Measurements from ENCODE around the gene CACFD1.
A peak's percentile ranks its signal among the peaks of the same experiment; 100 is the strongest.
"Not testable (repeated sequence)": the region's sequence is repeated elsewhere in the genome, so short reads cannot be mapped to it uniquely, and the experiment has no call there.

Gene CACFD1

GRCh38 chr9:133441571-133441970, 18.2 kb upstream of the CACFD1 start:
- DNase-seq, result no peak

GRCh38 chr9:133443248-133443647, 16.5 kb upstream of the CACFD1 start:
- no peak for DNase-seq

DNA sequence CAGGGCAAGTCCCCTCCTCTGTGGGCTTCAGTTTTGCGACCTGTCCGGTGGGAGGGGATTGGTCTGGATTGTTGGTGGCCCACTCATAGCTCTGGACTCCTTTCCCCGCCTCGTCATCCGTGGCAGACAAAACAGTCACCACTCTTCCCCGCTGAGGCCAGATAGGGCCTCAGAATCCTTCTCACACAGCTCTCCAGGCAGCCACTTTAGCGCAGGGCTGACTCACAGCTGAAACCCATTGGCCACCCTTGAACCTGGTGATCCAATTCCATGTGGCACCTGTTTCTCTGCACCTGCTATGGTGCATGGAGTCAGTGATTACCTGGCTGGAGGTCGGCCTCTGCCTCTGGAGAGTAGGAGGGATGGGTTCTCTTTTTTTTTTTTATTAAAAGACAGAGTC, 15.8 kb upstream of the CACFD1 start:
- no peak for DNase-seq

DNA sequence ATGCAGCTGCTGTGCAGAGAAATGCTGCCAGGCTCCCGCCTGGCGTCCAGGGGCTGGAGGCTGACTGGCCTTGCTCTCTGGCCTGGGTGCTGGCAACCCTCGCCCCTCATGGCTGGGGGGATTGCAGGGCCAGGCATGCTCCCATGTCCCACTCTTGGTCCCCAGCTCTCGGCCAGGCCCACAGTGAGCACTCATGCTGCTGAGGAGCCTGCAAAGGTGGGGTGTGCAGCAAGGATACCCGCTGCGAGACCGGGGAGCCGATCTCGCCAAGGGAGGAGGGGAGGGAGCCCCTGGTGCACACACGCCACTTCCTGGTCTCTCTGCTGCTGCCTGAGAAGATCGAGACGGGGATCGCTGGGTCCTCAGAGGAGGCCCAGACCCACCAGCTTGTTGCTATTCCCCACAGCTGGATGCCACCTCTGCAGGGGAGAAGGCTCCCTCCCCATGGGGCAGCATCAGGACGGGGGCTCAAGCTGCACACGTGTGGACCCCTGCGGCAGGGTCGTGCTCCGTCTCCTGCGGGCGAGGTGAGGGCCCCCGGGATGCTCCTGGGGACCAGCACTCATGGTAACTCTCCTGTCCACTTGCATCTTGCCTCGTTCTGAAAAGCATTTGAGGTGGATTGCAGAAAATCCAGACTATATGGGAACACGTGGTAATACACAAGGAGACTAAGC, 14.3 kb upstream of the CACFD1 start:
- DNase-seq, result no peak

GRCh38 chr9:133448487-133448972, 11.2 kb upstream of the CACFD1 start:
- no peak for DNase-seq

GRCh38 chr9:133449760-133450159, 10.0 kb upstream of the CACFD1 start:
- no peak for DNase-seq

DNA sequence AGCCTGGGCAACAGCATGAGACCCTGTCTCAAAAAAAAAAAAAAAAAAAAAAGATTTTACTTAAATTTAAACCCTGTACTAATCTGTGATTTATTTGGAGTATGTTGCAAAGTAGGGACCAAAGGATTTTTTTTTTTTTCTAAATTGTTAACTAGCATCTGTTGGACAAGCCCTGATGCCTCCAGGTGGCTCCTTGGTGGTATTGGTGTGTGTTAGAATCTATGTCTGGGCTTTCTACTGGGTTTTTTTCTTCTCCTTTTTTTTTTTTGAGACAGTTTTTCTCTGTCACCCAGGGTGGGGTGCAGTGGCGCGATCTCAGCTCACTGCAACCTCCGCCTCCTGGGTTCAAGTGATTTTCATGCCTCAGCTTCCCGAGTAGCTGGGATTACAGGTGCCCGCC, 7.9 kb upstream of the CACFD1 start:
- not testable (repeated sequence) for DNase-seq

DNA sequence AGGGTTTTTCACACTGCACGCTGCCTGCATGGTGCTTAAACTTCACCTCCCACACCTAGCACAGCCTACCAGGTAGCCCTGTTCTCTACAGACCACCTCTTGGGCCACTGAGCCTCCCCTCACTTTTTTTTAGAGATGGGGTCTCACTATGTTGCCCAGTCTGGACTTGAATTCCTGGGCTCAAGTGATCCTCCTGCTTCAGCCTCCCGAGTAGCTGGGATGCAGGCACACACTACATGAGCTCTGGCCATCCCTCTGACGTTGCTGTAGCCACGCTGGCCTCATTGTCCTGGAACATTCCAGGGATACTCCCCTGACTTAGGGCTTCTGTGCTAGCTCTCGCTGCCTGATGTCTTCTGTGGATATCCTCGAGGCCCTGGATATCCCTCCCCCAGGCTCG, 7.2 kb upstream of the CACFD1 start:
- DNase-seq, result no peak

- DNase-seq, result no peak
Measured at GRCh38 chr9:133453651-133454050, 6.1 kb upstream of the CACFD1 start.

DNA sequence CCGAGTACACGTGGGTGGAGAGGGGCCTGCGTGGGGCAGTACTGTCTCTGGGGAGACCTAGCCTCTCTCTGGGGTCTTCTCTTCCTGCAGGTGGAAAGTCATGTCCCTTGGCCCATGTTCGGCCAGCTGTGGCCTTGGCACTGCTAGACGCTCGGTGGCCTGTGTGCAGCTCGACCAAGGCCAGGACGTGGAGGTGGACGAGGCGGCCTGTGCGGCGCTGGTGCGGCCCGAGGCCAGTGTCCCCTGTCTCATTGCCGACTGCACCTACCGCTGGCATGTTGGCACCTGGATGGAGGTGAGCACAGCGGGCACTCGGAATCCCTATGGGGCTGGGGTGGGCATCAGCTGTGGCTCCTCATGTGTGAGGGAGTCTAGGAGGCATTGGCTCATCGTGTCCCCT, 5.5 kb upstream of the CACFD1 start:
- no peak for DNase-seq

- DNase-seq, result no peak
Measured at GRCh38 chr9:133454943-133455673, 4.7 kb upstream of the CACFD1 start.

DNA sequence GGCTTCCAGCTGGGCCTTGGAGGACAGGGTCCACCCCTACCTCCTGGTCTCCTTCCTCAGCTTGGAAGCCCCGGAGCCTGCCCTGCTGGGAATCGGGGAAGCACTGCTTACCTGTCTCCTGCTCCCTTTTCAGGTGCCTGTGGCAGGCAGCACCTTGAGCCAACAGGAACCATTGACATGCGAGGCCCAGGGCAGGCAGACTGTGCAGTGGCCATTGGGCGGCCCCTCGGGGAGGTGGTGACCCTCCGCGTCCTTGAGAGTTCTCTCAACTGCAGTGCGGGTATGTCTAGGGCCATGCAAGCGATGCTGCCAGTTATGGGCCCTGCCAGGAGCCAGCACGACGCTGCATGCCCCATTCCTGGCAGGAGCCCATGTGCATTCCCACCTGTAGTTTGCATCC, 3.8 kb upstream of the CACFD1 start:
- DNase-seq, result no peak

- no peak for DNase-seq
Measured at GRCh38 chr9:133456409-133456808, 3.4 kb upstream of the CACFD1 start.

DNA sequence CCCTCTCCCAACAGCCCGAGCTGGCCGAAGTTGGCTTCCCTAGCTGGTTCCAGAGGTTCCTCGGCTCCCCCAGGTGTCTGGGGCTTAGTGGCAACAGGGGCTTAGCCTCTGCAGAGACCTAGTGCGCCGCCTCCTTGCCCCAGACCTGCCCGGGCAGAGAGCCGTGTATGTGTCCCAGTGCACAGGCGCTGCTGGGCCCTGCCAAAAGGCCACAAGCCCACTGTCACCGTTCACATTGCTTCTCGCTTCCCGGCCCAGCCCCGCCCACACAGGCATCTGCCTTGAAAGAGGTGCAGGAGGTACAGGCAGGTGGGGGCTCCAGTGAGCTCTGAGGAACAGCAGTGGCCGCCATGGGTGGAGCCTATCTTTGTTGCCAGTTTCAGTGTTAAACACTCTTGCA, 2.5 kb upstream of the CACFD1 start:
- no peak for DNase-seq

DNA sequence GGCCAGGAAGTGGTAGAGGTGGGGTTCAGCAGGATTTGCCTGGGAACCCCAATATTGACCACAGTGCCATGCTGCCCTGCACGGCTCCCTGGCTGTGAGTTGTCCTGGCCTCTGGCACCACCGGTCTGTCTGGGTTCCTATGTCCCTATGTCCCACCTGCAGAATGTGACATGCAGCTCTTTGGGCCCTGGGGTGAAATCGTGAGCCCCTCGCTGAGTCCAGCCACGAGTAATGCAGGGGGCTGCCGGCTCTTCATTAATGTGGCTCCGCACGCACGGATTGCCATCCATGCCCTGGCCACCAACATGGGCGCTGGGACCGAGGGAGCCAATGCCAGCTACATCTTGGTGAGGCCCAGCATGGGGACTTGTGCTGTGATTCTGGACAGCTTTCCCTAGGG, 2.0 kb upstream of the CACFD1 start:
- no peak for DNase-seq

DNA sequence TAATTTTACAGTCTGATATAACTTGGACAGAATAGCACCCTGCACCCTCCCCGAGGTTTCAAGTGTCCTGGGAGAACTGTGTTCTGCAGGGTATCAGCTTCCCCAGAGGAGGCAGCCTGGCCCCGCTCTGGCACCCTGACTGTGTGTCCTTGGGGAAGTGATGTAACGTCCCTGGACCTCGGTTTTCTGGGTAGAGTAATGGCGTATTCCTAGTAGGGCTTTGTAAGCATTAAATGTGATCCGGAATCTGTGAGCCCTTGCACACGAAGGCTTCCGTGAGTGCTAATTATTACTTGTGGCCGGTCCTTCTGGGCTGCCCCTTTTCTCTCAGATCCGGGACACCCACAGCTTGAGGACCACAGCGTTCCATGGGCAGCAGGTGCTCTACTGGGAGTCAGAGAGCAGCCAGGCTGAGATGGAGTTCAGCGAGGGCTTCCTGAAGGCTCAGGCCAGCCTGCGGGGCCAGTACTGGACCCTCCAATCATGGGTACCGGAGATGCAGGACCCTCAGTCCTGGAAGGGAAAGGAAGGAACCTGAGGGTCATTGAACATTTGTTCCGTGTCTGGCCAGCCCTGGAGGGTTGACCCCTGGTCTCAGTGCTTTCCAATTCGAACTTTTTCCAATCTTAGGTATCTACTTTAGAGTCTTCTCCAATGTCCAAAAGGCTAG, 1.0 kb upstream of the CACFD1 start:
- DNase-seq, result no peak

DNA sequence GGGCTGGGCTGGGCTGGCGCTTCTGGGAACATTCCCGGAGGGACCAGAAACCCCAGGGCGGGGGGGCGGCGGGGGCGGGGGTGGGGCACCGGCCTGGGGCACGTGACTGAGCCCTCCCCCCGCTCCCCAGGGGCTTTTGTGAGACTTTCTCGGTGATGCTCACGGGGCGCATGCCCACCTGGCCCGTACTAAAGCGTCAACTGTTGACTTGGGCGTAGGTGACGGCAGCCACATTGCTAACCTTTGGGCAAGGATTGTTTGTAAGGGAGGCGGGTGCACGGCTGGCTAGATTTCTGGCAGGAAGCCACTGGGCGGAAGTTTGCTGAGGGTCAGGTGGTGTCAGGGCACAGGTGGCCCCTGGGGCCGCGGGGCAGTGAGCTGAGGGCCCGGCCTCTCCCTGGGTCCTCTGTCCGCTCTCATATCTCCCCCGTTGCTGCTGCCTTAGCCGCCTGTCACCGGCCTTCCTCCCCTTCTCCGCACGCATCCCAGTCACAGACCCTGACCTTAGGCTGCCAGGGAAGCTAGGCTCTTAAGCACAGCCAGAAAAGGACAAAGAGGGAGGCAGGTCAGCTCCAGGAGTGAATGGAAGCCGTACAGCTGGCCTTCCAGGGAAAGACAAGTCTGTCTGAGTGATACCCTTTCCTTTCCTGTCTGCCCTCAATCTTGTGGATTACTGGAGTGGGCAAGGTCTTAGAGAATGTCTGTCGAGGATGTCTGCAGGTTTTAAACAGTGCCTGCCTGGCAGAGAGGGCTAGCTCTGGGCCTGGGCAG, 812 bp downstream of the CACFD1 start:
- peak; percentile 17 to 47 for DNase-seq

DNA sequence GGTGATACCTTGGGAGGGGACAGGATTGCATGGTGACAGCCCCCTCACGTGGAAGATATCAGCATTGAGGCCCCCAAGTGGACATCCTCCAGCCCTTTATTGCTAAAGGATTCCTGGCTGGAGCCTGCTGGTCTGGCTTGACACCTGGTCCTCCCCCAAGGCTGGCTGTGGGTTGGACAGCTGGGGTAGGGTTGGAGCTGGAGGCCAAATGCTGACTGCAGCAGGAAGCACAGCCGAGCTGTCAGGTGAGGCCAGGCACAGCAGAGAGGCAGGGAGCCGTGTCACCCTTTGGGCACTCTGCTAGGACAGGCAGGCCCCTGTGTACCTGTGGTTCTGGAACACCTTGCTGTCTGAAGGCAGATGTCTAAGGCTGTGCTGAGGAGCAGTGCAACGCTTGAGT, 2.2 kb downstream of the CACFD1 start:
- DNase-seq, result no peak

- DNase-seq, result no peak
Measured at GRCh38 chr9:133463234-133463863, 3.6 kb downstream of the CACFD1 start.

DNA sequence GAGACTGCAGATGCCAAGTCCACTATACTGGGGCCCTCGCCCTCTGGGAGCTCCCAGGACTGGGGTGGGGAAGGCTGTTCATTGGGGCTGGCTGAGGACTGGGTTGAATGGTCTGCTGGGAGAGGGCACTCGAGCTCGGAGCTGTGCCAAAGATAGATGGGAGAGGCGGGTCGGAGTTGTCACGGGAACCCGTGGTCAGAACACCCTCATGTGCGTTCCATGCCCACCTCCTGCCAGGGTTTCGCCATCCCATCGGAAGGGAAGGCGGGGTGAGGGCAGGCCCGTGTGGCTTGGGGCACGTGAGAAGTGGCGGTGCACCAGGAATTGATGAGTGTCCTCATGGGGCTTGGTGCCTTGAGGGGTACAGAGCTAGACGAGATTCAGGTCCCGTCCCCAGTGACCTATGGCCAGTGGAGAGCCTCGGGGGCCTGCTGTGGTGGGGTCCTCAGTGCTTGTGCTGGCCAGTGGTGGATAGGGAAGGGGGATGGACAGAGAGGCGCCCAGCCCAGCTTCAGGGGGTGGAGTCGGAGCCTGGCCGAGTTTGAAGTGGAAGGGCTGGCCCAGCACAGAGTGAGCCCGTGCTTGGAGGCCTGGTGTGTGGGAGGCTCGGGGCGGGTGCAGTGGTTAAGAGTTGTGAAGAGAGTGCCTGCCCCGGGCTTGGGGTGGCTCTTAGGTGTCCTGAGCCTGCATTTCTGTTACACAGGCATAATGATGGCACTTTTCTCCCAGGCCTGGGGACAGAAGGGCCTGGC, 4.3 kb downstream of the CACFD1 start:
- no peak for DNase-seq

GRCh38 chr9:133464638-133465037, 4.9 kb downstream of the CACFD1 start:
- no peak for DNase-seq

DNA sequence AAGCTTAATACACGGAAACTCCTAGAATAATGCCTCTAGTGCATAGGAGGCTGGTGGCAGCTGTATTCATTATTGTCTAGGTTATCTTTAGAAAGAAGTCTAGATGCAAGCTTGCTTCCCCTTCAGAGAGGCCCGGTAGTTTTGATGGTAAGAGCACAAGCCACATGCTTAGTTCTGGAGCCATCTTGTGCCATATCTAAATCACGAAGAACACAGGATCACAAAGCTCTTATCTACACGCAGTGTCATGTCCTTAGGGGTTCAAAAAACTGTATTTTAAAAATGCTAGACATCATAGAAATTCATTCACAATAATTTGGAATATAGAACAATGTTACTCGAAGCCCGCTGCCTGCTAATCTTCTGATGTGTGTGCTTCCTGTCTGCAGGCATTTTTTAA, 6.2 kb downstream of the CACFD1 start:
- DNase-seq, result no peak

All from NCI-H187 (cell line).